Body of pancreas (tissue), 4 donors: ENCODE results near the gene STARD6. TPM values are rescaled to one million over a fixed set of nuclear protein-coding genes. Genes with fewer than 3 reads are reported as not detected.
A peak's percentile ranks its signal among the peaks of the same experiment; 100 is the strongest.

Source experiments
- ATAC-seq: fragments of 150-250 bp; one replicate; pipeline ENCODE4 v1.9.1; 2016
- DNase-seq, 4 donors: peaks; one replicate each; pipeline ENCODE4 v3.0.0-alpha.2; 2019
- H3K27ac ChIP-seq, 4 donors: fragments of 200-600 bp; sonication (generic); 1 replicate in 3 of 4; 2 replicates in 1 of 4; pipeline versions ENCODE4 v1.5.1 to v1.6.1; 2016 to 2019; ENCODE audit warnings: mild to moderate bottlenecking in 1 of 4, mixed read lengths in 1 of 4, moderate library complexity in 1 of 4
- H3K27me3 ChIP-seq, 2 donors: fragments of 200-600 bp; sonication (generic); one replicate each; pipeline ENCODE4 v1.6.0; 2016; ENCODE audit warnings: mild to moderate bottlenecking in 1 of 2
- H3K36me3 ChIP-seq, 2 donors: fragments of 200-600 bp; sonication (generic); replicated peaks in 1 of 2; 2 replicates each; pipeline ENCODE4 v1.5.1; 2016; ENCODE audit warnings: low read depth in 2 of 2; ENCODE audit not compliant: insufficient read depth in 1 of 2
- H3K4me1 ChIP-seq: fragments of 200-600 bp; sonication (generic); one replicate; pipeline ENCODE4 v1.6.0; 2016
- H3K4me3 ChIP-seq, 2 donors: fragments of 200-600 bp; sonication (generic); 1 replicate in 1 of 2; 2 replicates in 1 of 2; pipeline ENCODE4 v1.5.1; 2016 to 2019
- H3K9me3 ChIP-seq, 3 donors: fragments of 200-600 bp; sonication (generic); 1 replicate in 2 of 3; 2 replicates in 1 of 3; pipeline ENCODE4 v1.5.1; 2016
- POLR2A ChIP-seq, 3 donors: fragments of 450-650 bp; IDR thresholded peaks; one replicate each; pipeline ENCODE4 v1.6.1; 2016; ENCODE audit warnings: antibody characterized with exemption in 3 of 3, mild to moderate bottlenecking in 2 of 3
- WGBS, 2 donors: methylation state at CpG; one replicate each; pipeline ENCODE4 v1.1.5; 2017; 5-methylcytosine and 5-hydroxymethylcytosine counted together
- intact Hi-C: fragments of 100-400 bp; cut with DNase I; formaldehyde crosslinking; loops from one replicate; pipeline ENCODE4 v1.15.1; 2023
- total RNA-seq, 2 donors: library from RNA; depleted of rRNA; stranded (reverse); fragments of >200 nt; gene quantifications; one replicate each; pipeline ENCODE4 v1.1.0, GENCODE V29; 2016
- TF ChIP-seq, protein P1 (sequence below), 7 experiments: fragments of 450-650 bp in 4 of 7; fragments of 200-600 bp in 3 of 7; sonication (generic) in 3 of 7; IDR thresholded peaks; one replicate each; pipeline ENCODE4 v1.5.1; 2016 to 2019; ENCODE audit warnings: antibody characterized with exemption in 7 of 7

The STARD6 gene
- total RNA-seq, 2 donors from 2014 or later: not detected

GRCh38 chr18:54392543-54393023 is 34.9 kb upstream of the STARD6 start:
- TF ChIP-seq, protein P1, sequence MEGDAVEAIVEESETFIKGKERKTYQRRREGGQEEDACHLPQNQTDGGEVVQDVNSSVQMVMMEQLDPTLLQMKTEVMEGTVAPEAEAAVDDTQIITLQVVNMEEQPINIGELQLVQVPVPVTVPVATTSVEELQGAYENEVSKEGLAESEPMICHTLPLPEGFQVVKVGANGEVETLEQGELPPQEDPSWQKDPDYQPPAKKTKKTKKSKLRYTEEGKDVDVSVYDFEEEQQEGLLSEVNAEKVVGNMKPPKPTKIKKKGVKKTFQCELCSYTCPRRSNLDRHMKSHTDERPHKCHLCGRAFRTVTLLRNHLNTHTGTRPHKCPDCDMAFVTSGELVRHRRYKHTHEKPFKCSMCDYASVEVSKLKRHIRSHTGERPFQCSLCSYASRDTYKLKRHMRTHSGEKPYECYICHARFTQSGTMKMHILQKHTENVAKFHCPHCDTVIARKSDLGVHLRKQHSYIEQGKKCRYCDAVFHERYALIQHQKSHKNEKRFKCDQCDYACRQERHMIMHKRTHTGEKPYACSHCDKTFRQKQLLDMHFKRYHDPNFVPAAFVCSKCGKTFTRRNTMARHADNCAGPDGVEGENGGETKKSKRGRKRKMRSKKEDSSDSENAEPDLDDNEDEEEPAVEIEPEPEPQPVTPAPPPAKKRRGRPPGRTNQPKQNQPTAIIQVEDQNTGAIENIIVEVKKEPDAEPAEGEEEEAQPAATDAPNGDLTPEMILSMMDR (IDR thresholded peaks at IDR 0.05): peak; percentile 48 to 71 (median 65)
- TF ChIP-seq POLR2A (IDR thresholded peaks at IDR 0.05): no peak
- no peaks in the 10 kb centered on the region for H3K36me3 ChIP-seq
- ATAC-seq: peak; percentile 70
- DNase-seq: no peak
- intact Hi-C loops: no loop called here
- H3K9me3 ChIP-seq: no peaks in the 10 kb centered on the region
- H3K4me3 ChIP-seq: no peak overlapping the region
- H3K4me1 ChIP-seq: no peaks in the 10 kb centered on the region
- no peaks in the 10 kb centered on the region for H3K27me3 ChIP-seq
- H3K27ac ChIP-seq: no peak overlapping the region
- WGBS, 2 donors: 33% methylated on average over 3 of the region's 3 CpGs

DNA sequence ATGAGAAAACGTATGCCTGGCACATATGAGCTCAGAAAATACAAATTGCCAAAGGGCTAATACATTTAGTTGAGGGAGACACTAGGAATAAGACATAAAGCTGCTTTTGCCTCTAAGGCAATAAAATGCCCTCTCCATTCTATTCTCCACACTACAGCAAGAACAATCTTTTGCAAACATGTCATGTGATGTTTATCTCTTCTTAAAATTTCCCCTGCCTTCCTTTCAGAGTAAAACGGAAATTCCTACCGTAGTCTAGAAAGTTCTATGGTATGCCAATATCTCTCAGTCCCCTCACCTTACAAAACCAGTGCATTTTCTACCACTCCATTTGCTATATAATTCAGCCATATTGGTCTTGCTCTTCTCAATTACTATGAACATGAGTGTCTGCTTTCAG is 33.2 kb upstream of the STARD6 start:
- Histone ChIP-seq H3K4me1 (no peaks in the 10 kb centered on the region), H3K36me3 (no peaks in the 10 kb centered on the region), H3K9me3 (no peaks in the 10 kb centered on the region), H3K27ac (no peak overlapping the region), H3K27me3 (no peaks in the 10 kb centered on the region), H3K4me3 (no peak overlapping the region)
- ATAC-seq (no peak), DNase-seq (no peak)
- 59 to 62% methylated on average over 3 of the region's 3 CpGs for WGBS, 2 donors
- intact Hi-C loops: no loop called here
- TF ChIP-seq, protein P1 (IDR thresholded peaks at IDR 0.05): no peak
- TF ChIP-seq POLR2A (IDR thresholded peaks at IDR 0.05): no peak

GRCh38 chr18:54389143-54389505 is 31.5 kb upstream of the STARD6 start:
- H3K27ac ChIP-seq: no peak overlapping the region
- intact Hi-C loops: no loop called here
- DNase-seq (no peak), ATAC-seq (no peak)
- H3K27me3 ChIP-seq: no peaks in the 10 kb centered on the region
- no peaks in the 10 kb centered on the region for H3K9me3 ChIP-seq
- H3K4me3 ChIP-seq: no peak overlapping the region
- WGBS, 2 donors: 23 to 42% methylated on average over 2 of the region's 2 CpGs
- TF ChIP-seq, protein P1 (IDR thresholded peaks at IDR 0.05): no peak
- no peak for TF ChIP-seq POLR2A (IDR thresholded peaks at IDR 0.05)
- no peaks in the 10 kb centered on the region for H3K36me3 ChIP-seq
- H3K4me1 ChIP-seq: no peaks in the 10 kb centered on the region

- Histone ChIP-seq H3K27me3 (no peaks in the 10 kb centered on the region), H3K9me3 (no peaks in the 10 kb centered on the region), H3K4me1 (no peaks in the 10 kb centered on the region), H3K4me3 (no peak overlapping the region), H3K36me3 (no peaks in the 10 kb centered on the region), H3K27ac (no peak overlapping the region)
- intact Hi-C loops: no loop called here
- TF ChIP-seq POLR2A (IDR thresholded peaks at IDR 0.05): no peak
- TF ChIP-seq, protein P1 (IDR thresholded peaks at IDR 0.05): no peak
- ATAC-seq (no peak), DNase-seq (peak; percentile 10 to 18 (median 12))
- WGBS, 2 donors: 39 to 48% methylated on average over 6 of the region's 6 CpGs
Measured at GRCh38 chr18:54388203-54389142, 30.8 kb upstream of the STARD6 start.
